Measurements from ENCODE around the gene KMT2E. TPM values are rescaled to one million over a fixed set of nuclear protein-coding genes. Genes with fewer than 3 reads are reported as not detected.
"Not testable (repeated sequence)": the region's sequence is repeated elsewhere in the genome, so short reads cannot be mapped to it uniquely, and the experiment has no call there.

Gene KMT2E
- polyA plus RNA-seq, 4 donors, result 65.9 to 86.6 (median 77.0) TPM

DNA sequence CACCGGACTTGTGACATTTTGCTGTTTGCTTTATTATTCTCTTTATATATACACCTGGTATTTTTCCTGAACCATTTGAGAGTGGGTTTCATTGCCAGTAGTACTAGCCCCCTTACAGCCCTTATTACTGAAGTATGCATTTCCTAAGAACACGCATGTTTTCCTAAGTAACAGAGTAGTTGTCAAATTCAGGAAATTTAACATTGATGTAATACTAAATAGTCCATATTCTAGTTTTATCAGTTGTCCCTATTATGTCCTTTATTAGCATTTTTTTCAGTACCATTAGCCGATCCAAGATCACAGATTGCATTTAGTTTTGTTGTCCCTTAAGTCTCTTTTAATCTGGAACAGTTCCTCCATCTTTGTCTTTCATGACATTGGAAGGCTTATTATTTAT is 8.0 kb downstream of the KMT2E start:
- no peak for DNase-seq (ENCODE audit: low read depth in 4 of 4, low spot score in 3 of 4)

DNA sequence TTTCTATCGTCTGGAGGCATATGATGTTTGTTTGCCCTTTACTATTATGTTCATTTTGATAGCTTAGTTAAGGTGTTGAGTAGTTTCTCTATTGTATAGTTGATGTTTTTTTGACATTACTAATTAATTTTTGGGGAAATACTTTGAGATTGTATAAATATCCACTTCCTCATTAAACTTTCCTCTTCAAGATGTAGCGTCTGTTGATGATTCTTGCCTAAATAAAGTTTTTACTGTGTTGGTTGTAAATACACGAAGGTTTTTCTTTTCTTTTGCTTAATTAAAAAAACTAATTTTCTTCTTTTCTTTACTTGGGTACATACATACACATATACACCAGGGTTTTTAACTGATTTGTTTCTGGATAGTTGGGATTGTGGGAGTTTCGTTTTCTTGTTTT is 8.5 kb downstream of the KMT2E start:
- no peak for DNase-seq (ENCODE audit: low read depth in 4 of 4, low spot score in 3 of 4)

DNA sequence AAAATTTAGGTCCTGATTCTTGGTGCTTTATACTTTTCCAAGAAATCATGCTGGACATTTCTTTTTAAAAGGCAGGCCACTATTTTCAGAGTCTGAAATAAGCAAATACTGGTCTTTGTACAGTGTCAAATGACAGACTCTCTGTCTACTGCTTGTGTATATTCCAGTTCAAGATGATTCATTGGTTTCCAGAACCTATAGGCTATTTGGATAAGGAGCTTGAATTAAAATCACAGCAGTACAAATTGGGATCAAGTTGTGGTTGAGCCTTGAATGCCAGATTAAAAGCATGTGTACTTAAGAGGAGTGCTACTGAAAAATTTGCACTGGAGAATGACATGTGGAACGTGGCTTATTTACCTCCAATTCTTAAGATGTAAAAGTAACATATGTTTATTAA is 10.7 kb downstream of the KMT2E start:
- DNase-seq (ENCODE audit: low read depth in 4 of 4, low spot score in 3 of 4), result no peak

DNA sequence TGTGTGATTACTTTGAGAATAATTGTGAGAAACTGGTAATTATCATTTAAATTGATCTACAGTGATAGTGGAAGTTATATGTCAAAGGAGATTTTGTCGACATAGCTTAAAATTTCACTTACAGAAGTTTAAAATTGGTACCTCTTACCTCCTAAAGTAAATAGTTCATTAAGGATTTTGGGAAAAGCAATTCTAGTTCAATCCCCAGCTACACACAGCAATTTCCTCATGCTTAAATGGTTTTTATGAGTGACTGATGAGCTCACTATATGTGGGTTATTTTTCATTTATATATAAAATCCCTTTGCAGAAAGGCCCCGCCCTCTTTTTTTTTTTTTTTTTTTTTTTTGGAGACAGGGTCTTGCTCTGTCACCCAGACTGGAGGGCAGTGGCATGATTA is 12.7 kb downstream of the KMT2E start:
- DNase-seq (ENCODE audit: low read depth in 4 of 4, low spot score in 3 of 4), result no peak

DNA sequence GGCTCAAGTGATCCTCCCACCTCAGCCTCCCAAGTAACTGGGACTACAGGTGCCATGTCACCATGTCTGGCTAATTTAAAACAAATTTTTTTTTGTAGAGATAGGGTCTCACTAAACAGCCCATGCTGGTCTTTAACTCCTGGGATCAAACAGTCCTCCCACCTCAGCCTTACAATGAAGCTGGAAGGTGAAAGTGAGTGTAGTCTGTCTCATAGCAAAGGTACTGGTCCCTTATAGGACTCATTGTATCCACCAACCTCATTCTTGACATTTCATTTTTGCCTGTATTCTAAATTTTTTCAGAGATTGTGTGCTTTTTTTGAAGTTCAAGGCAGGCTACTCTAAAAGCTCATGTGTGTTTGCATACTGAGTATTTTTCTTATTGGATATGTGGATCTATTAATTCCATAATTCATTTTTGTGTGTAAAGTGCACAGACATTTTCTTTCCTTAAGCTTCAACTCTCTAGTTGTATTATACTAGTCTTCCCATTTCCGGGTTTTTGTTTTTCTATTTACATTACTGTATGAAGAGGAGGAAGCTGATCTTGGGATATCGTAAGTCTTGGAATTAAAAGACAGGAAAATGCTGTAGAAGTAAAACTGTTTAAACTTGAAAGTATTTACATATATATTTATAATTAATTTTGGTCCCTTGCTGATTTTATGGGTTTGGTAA is 13.3 kb downstream of the KMT2E start:
- DNase-seq (ENCODE audit: low read depth in 4 of 4, low spot score in 3 of 4), result no peak

DNA sequence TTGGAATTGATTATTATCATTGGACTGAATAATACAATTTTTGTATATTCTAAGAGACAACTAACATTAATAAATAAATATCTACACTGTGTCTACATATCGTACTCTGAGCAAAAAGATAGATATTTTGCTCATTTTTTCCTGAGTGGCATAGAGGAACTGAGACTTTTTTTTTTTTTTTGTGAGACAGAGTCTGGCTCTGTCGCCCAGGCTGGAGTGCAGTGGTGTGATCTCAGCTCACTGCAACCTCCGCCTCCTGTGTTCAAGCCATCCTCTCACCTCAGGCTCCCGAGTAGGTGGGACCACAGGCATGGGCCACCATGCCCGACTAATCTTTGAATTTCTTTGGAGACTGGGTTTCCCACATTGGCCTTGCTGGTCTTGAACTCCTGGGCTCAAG is 14.0 kb downstream of the KMT2E start:
- DNase-seq (ENCODE audit: low read depth in 4 of 4, low spot score in 3 of 4), result no peak

DNA sequence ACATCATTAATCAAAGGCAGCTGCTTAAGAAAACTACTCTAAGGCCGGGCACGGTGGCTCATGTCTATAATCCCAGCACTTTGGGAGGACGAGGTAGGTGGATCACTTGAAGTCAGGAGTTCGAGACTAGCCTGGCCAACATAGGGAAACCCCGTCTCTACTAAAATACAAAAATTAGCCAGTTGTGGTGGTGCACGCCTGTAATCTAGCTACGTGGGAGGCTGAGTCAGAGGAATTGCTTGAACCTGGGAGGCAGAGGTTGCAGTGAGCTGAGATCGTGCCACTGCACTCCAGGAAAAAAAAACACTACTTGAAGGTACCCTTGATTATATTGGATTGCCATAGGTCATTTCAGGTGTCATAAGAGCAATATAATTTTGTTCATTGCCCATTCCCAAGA is 14.9 kb downstream of the KMT2E start:
- DNase-seq (ENCODE audit: low read depth in 4 of 4, low spot score in 3 of 4), result not testable (repeated sequence)

DNA sequence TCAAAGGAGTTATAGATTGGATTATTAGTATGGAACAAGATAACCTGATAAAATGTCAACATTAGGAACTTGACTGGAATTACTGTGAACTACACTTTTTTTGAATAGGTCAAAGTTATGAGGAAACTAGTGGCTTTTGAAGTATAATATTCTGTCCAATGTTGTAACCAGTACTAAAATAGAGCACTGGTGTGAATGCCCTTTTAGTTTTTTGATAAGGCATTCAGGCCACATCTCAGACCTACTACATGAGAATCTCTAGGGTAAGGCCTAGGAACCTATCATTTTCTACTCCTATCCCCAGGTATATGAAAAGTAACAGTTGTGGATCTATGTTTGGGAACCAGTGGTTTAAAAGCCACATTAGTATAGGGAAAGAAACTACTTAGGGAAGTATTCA is 16.4 kb downstream of the KMT2E start:
- no peak for DNase-seq (ENCODE audit: low read depth in 4 of 4, low spot score in 3 of 4)

DNA sequence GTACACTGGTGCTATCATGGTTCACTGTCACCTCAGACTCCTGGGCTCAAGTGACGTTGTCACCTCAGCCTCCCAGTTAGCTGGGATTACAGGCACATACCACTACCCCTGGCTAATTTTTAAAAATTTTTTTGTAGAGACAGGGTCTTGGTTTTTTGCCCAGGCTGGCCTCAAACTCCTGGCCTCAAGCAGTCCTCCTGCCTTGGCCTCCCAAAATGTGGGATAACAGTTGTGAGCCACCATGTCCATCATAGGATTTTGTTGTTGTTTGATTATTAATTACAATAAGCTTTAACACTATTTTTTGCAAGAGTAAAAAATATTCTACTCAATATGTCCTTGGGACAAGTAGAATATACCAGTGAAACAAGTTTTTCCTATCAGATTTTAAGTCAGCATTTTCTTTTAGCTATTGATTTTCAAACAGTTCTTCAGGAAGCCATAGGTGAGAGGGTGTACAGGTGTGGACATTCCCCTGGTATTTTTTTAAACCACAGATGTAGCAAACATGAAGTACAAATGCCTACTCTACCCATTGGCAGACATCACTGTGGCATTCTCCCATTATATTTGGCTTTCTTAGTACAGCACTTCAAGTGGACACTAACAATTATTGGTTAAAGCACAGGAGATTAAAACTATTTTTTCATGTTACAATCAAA is 18.7 kb downstream of the KMT2E start:
- no peak for DNase-seq (ENCODE audit: low read depth in 4 of 4, low spot score in 3 of 4)

DNA sequence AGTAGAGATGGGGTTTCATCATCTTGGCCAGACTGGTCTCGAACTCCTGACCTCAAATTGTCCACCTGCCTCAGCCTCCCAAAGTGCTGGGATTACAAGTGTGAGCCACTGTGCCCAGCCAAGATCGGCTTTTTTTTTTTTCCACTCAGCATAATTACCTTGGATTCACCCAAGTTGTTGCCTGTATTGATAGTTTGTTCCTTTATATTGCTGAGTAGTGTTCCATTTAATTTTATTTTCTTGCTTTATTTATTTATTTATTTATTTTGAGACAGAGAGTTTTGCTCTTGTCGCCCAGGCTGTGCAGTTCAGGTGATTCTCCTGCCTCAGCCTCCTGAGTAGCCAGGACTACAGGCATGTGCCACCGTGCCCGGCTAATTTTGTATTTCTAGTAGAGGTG is 21.3 kb downstream of the KMT2E start:
- DNase-seq (ENCODE audit: low read depth in 4 of 4, low spot score in 3 of 4), result no peak

DNA sequence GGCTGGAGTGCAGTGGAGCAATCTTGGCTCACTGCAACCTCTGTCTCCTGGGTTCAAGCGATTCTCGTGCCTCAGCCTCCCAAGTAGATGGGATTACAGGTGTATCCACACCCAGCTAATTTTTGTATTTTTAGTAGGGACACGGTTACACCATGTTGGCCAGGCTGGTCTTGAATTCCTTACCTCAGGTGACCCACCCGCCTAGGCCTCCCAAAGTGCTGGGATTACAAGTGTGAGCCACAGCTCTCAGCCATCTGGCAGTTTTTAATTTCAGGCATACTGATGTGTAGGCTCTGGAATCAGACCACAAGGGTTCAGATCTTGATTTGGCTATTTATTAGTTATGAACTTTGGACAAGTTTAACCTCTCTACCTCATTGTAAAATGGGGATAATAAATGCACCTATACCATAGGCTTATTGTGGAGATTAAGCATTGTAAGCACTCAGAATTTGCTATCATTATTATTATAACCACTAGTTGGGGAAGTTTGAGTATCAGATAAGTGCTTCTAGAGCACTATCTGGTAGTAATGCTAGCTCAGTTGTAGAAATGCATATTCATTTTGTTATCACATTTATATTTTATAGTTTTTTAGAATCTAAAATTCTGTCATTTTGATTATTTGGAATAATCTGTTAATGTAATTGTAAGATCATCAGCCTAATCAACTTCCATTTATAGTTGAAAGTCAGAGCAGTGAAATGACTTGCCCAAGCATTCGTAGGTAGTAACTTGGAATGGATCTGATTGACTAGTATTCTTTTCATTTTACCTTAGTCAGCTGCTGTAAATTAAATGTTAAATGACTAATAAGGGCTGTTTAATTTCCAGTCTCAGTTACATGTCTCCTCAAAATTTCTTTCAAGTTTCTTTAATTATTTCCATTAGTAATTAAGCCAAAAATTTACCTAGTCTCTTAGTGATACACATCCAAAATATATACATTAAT is 22.5 kb downstream of the KMT2E start:
- DNase-seq (ENCODE audit: low read depth in 4 of 4, low spot score in 3 of 4), result no peak

DNA sequence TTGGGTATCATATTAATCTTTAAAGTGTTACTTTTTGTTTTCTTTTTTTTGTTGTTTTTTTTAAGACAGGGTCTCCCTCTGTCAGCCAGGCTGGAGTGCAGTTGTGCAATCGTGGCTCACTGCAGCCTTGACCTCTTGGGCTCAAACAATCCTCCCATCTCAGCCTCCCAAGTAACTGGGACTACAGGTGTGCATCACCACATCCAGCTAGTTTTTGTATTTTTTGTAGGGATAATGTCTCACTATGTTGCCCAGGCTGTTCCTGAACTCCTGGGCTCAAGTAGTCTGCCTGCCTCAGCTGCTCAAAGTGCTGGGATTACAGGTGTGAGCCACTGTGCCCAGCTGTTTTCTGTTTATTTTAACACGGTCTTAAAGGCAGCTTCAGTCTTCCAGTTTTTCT is 23.3 kb downstream of the KMT2E start:
- no peak for DNase-seq (ENCODE audit: low read depth in 4 of 4, low spot score in 3 of 4)

DNA sequence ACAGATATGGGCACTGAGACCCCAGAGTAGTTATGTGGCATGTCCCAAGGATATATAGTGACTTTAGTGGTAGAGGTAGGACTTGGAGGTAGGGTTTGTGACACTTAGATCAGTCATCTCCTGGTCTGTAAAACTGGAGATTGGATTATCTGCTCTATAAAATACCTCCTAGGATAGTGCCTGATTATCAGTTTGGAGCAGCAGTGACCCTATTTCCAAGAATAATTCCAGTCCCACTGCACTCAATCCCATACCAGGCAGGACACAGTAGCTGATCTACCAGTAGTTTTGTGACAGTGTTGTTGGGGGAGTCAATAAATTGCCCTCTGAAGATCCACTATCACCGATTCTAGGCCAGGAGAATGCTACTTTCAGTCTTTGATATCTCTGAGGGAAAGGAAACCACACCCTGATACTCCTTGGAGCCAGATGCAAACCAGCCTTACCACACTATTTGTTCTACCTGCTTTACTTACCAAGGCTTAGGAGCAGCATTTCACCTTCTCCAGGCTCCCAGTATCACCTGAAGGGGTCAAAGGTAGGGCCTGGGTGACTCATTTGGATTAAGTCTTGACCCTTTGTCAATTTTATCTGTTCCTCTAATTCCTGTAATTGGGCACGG is 30.6 kb downstream of the KMT2E start:
- DNase-seq (ENCODE audit: low read depth in 4 of 4, low spot score in 3 of 4), result no peak

DNA sequence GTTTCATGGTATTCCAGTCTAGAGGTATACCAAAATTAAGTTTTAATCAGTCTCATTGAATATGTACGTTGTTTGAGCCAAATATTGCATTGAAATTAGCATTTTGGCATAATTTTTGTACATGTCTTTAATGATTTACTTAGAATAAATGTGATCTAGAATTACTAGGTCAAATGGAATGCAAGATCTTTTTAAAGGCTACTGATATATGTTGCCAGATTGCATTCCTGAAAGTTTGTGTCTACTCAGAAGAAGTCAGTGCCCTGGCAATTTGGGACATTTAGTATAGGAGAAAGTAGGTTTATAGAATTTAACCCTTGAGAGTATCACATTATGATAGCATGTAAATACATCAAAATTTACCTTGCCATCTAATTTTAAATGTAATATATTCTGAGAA is 32.4 kb downstream of the KMT2E start:
- DNase-seq (ENCODE audit: low read depth in 4 of 4, low spot score in 3 of 4), result no peak

DNA sequence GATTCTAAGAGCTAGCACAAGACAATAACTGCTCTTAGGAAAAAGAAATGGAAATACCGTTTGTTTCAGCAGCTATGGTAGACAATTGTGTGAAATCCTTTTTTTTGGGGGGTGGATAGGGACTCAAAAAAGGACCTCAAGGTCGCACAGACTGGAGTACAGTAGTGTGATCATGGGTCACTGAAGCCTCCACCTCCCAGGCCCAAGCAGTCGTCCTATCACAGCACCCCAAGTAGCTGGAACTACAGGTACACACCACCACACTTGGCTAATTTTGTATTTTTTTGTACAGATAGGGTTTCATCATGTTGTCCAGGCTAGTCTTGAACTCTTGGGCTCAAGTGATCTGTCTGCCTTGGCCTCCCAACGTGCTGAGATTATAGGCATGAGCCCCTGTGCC is 33.9 kb downstream of the KMT2E start:
- DNase-seq (ENCODE audit: low read depth in 4 of 4, low spot score in 3 of 4), result no peak

DNA sequence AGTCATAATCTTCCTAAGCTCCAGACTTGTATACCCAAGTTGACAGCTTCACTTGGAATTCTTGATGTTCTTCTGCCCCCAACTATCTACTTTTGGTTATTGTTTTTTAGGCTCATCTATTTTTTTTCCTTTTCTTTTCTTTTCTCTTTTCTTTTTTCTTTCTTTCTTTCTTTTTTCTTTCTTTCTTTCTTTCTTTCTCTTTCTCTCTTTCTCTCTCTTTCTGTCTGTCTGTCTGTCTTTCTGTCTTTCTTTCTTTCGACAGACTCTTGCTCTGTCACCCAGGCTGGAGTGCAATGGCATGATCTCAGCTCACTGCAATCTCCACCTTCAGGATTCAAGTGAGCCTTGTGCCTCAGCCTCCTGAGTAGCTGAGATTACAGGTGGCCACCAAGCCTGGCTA is 36.5 kb downstream of the KMT2E start:
- DNase-seq (ENCODE audit: low read depth in 4 of 4, low spot score in 3 of 4), result no peak

DNA sequence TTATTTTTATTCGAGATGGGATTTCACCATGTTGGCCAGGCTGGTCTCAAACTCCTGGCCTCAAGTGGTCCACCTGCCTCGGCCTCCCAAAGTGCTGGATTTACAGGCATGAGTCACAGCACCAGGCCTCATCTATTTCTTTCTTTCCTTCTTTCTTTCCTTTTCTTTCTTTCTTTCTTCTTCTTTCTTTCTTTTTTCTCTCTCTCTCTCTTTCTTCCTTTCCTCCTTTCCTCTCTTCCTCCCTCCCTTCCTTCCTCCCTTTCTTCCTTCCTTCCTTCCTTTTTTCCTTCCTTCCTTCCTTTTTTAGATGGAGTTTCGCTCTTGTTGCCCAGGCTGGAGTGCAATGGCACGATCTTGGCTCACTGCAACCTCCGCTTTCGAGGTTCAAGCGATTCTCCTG is 36.9 kb downstream of the KMT2E start:
- not testable (repeated sequence) for DNase-seq (ENCODE audit: low read depth in 4 of 4, low spot score in 3 of 4)

DNA sequence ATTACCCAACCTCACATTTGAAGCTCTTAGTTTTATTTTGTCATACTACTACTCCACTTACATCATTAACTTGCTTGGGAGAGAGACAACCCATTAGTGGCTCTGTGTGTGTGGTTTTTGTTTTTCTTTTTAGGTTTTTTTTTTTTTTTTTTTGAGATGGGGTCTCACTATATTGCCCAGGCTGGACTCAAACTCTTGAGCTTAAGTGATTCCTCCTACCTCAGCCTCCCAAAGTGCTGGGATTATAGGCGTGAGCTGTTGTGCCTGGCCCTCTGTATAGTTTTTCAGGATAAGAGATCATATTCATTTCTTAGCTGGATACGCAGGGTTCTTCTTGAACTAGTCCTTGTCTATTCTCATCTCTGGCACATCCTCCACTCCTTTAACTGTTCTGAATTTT is 41.1 kb downstream of the KMT2E start:
- DNase-seq (ENCODE audit: low read depth in 4 of 4, low spot score in 3 of 4), result no peak

DNA sequence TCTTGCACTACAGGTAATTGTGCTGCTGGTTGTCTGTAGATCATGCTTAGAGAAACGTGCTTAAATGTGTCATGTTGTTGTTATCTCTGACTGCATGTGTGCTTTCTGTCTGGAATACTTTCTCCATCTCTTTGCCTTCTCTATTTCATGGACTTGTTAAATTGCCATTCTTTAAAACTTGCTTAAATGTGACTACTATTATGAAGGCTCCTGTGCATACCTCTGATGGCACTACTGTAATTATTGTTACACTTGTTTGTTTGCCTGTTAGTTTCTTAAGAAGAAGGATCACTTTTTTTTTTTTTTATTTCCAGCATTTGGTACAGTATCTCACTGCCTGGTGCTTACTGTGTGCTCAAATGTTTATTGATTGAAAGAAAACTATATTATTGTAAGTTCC is 41.6 kb downstream of the KMT2E start:
- no peak for DNase-seq (ENCODE audit: low read depth in 4 of 4, low spot score in 3 of 4)

DNA sequence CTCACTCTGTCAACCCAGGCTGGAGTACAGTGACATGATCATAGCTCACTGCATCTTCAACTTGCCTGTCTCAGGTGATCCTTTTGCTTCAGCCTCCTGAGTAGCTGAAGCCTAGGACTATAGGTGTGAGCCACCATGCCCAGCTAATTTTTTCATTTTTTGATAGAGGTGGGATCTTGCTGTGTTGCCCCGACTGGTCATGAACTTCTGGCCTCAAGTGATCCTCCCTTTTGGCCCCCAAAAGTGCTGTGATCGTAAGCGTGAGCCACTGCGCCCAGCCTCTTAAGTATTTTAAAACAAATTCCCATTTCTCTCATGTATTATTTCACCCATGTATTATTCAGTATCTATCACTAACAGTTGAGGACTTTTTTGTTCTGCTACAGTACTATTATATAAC is 43.5 kb downstream of the KMT2E start:
- no peak for DNase-seq (ENCODE audit: low read depth in 4 of 4, low spot score in 3 of 4)

DNA sequence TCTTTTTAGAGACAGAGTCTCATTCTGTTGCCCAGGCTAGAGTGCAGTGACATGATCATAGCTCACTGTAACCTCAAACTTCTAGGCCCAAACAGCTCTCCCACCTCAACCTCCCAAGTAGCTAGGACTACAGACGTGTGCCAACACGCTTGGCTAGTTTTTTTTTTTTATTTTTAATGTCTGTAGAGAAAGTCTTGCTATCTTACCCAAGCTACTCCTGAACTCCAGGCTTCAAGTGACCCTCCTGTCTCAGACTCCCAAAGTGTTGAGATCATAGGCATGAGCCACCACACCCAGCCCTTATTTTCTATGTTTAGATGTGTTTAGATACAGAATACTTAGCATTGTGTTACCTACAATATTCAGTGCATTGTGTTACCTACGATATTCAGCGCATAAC is 46.4 kb downstream of the KMT2E start:
- DNase-seq (ENCODE audit: low read depth in 4 of 4, low spot score in 3 of 4), result no peak

Data from right renal pelvis (tissue), 4 donors.